ENCODE data around the gene SPATA31C1. TPM values are rescaled to one million over a fixed set of nuclear protein-coding genes. Genes with fewer than 3 reads are reported as not detected.
"Not testable (repeated sequence)": the region's sequence is repeated elsewhere in the genome, so short reads cannot be mapped to it uniquely, and the experiment has no call there.

The SPATA31C1 gene
- total RNA-seq, 6 experiments from 2014 or later: not detected

DNA sequence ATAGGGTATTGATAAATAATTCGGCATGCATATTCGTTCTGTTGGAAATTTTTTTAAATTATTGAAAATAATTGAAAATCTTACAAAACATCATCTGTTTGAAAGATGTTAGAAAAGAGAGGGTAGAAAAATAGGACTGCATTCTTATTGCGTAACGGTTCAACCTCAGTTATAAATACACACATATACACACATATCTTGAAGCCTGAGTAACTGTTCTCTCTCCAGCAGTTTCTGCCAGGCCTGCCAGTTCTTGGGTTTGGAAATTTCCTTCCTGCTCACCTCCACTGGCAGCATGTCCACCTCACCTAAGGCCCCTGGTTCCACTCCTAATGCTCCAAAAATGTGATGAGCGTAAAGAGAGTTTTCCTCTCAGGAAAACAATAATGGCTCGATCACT, 26.0 kb upstream of the SPATA31C1 start:
- DNase-seq: no peak
- H3K4me1 Mint-ChIP-seq (ENCODE audit: low read depth): no peaks in the 10 kb centered on the region; the same call in 1 of the 2 replicates
- H3K9me3 Mint-ChIP-seq: no peaks in the 10 kb centered on the region
- TF ChIP-seq, protein P1, sequence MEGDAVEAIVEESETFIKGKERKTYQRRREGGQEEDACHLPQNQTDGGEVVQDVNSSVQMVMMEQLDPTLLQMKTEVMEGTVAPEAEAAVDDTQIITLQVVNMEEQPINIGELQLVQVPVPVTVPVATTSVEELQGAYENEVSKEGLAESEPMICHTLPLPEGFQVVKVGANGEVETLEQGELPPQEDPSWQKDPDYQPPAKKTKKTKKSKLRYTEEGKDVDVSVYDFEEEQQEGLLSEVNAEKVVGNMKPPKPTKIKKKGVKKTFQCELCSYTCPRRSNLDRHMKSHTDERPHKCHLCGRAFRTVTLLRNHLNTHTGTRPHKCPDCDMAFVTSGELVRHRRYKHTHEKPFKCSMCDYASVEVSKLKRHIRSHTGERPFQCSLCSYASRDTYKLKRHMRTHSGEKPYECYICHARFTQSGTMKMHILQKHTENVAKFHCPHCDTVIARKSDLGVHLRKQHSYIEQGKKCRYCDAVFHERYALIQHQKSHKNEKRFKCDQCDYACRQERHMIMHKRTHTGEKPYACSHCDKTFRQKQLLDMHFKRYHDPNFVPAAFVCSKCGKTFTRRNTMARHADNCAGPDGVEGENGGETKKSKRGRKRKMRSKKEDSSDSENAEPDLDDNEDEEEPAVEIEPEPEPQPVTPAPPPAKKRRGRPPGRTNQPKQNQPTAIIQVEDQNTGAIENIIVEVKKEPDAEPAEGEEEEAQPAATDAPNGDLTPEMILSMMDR (IDR thresholded peaks at IDR 0.05): no peak
- H3K36me3 Mint-ChIP-seq (ENCODE audit: low read depth): no peaks in the 10 kb centered on the region
- peaks cover 10% of the 10 kb centered on the region for H3K27me3 Mint-ChIP-seq (ENCODE audit: insufficient read depth)
- no peak overlapping the region for H3K27ac Mint-ChIP-seq
- no peak overlapping the region for H3K4me3 Mint-ChIP-seq

DNA sequence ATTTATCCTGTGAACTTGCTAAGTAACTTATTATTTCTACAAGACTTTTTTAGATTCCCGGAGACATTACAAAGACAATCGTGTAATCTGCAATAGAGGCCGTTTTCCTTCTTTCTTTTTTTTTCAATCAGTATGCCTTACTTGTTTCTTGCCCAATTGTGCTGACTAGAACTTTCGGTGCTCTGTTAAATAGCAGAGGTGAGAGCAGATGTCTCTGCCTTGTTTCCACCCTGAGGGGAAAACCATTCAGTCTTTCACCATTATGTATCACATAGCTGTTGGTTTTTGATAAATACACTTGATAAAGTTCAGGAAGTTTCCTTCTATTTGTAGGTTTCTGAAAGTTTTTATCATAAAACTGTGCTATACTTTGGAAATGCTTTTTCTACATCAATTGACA, 24.8 kb upstream of the SPATA31C1 start:
- H3K36me3 Mint-ChIP-seq (ENCODE audit: low read depth): no peaks in the 10 kb centered on the region
- TF ChIP-seq, protein P1 (IDR thresholded peaks at IDR 0.05): no peak
- peaks cover 5% of the 10 kb centered on the region for H3K4me1 Mint-ChIP-seq (ENCODE audit: low read depth)
- H3K27me3 Mint-ChIP-seq (ENCODE audit: insufficient read depth): peaks cover 13% of the 10 kb centered on the region
- DNase-seq: no peak
- no peaks in the 10 kb centered on the region for H3K9me3 Mint-ChIP-seq
- H3K27ac Mint-ChIP-seq: no peak overlapping the region
- no peak overlapping the region for H3K4me3 Mint-ChIP-seq

DNA sequence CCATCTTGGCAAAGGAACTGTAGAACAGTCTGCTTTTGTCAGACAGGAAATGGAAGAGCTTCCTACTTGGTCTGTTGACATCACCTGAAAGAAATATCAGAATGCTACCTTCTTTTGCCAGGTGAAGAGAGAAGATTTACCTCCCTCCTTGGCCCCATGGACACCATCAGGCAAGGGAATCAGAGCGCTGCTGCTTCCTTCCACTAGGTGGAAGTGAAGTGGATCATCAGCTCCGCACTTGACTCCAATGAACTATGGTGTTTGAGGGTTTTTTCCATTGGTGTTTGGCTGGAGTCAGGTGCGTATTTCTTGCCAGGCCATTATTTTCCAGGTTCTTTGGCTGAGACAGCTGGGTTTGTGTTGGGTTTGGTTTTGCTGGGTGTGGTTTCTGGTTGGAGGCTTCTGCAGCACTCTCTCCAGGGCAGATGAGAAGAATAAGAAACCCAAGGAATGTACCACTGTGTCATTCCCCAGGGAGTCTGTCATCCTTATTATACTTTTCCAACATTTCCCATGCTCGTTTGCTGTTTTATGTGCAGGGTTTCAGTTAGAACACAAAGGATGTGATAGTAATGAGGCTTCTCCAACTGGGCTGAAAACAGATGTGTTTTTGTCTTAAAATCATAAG, 22.6 kb upstream of the SPATA31C1 start:
- DNase-seq: no peak
- Mint-ChIP-seq H3K9me3 (no peaks in the 10 kb centered on the region), H3K27ac (no peak overlapping the region), H3K4me3 (no peak overlapping the region), H3K36me3 (ENCODE audit: low read depth) (no peaks in the 10 kb centered on the region), H3K4me1 (ENCODE audit: low read depth) (peaks cover 9% of the 10 kb centered on the region), H3K27me3 (ENCODE audit: insufficient read depth) (peaks cover 3% of the 10 kb centered on the region; the same call in 1 of the 2 replicates)
- TF ChIP-seq, protein P1 (IDR thresholded peaks at IDR 0.05): 0 out of 2 replicates have a peak, but pooled peaks have one; percentile 1

DNA sequence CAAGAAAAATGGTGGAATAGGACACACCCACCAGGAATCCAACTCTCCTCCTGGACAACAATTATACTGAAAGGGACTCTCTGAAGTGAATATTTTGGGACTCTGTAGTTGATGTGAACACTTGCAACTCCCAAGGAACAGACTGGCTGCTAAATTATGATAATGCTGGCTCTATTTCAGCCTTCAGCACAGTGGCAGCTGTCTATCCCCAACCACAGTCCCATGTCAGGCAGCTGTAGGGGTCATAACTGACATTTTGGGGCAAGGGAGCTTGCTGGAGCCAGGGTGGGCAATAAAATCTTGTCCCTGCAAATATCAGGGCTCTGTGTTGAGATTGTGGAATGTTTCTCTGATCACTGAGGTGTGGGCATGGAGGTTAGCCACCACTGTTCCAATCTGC, 20.9 kb upstream of the SPATA31C1 start:
- TF ChIP-seq, protein P1 (IDR thresholded peaks at IDR 0.05): no peak
- Mint-ChIP-seq H3K36me3 (ENCODE audit: low read depth) (no peaks in the 10 kb centered on the region), H3K4me3 (no peak overlapping the region), H3K27me3 (ENCODE audit: insufficient read depth) (peaks cover 3% of the 10 kb centered on the region; the same call in 1 of the 2 replicates), H3K4me1 (ENCODE audit: low read depth) (peaks cover 9% of the 10 kb centered on the region), H3K27ac (no peak overlapping the region), H3K9me3 (no peaks in the 10 kb centered on the region)
- no peak for DNase-seq

DNA sequence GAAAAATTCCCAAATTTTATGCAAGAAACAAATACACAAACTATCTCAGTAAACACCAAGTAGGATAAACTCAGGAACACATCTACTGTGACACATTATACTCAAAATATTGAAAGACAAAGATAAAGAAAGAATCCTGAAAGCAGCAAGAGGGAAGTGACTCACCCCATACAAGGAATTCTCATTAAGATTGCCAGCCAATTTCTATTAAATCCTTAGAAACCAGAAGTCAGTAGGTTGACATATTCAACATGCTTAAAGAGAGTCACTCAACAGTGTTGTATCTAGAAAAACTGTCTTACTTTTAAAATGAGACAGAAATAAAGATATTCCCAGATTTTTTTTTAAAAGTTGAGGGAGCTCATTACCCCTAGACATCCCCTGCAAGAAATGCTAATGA, 19.6 kb upstream of the SPATA31C1 start:
- peaks cover 3% of the 10 kb centered on the region; the same call in 1 of the 2 replicates for H3K27me3 Mint-ChIP-seq (ENCODE audit: insufficient read depth)
- peaks cover 3% of the 10 kb centered on the region; the same call in 1 of the 2 replicates for H3K36me3 Mint-ChIP-seq (ENCODE audit: low read depth)
- no peaks in the 10 kb centered on the region for H3K9me3 Mint-ChIP-seq
- no peak overlapping the region for H3K4me3 Mint-ChIP-seq
- H3K4me1 Mint-ChIP-seq (ENCODE audit: low read depth): peaks cover 9% of the 10 kb centered on the region
- peak; percentile 25 for DNase-seq
- TF ChIP-seq, protein P1 (IDR thresholded peaks at IDR 0.05): no peak
- no peak overlapping the region for H3K27ac Mint-ChIP-seq

DNA sequence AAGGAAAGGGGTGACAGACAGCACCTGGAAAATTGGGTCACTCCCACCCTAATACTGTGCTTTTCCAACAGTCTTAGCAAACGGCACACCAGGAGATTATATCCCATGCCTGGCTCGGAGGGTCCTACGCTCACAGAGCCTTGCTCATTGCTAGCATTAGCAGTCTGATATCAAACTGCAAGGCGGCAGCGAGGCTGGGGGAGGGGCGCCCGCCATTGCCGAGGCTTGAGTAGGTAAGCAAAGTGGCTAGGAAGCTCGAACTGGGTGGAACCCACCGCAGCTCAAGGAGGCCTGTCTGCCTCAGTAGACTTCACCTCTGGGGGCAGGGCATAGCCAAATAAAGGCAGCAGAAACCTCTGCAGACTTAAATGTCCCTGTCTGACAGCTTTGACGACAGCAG, 15.4 kb upstream of the SPATA31C1 start:
- not testable (repeated sequence) for H3K36me3 Mint-ChIP-seq (ENCODE audit: low read depth); H3K27me3 Mint-ChIP-seq (ENCODE audit: insufficient read depth); H3K9me3 Mint-ChIP-seq; H3K4me3 Mint-ChIP-seq; H3K4me1 Mint-ChIP-seq (ENCODE audit: low read depth); DNase-seq; H3K27ac Mint-ChIP-seq

All from HFFc6 (cell line).